Esophagus muscularis mucosa (tissue), 4 donors: ENCODE measurements around the gene BRSK2.

Experiments
- EP300 ChIP-seq: sonication (generic); formaldehyde crosslinking; IDR thresholded peaks from one replicate; pipeline ENCODE4 v1.6.1; 2017; ENCODE audit warnings: antibody characterized with exemption
- POLR2A ChIP-seq: fragments of 450-650 bp; IDR thresholded peaks from one replicate; pipeline ENCODE4 v1.6.1; 2017; ENCODE audit warnings: antibody characterized with exemption, moderate library complexity, mild to moderate bottlenecking, low read depth
- POLR2AphosphoS5 ChIP-seq, 2 donors: sonication (generic); formaldehyde crosslinking; IDR thresholded peaks; one replicate each; pipeline ENCODE4 v1.6.1; 2017; ENCODE audit warnings: antibody characterized with exemption in 2 of 2
- TF ChIP-seq, protein P1 (sequence below), 3 experiments: fragments of 200-600 bp in 2 of 3; fragments of 450-650 bp in 1 of 3; sonication (generic) in 2 of 3; IDR thresholded peaks; one replicate each; pipeline ENCODE4 v1.5.1; 2017 to 2019; ENCODE audit warnings: antibody characterized with exemption in 3 of 3, mild to moderate bottlenecking in 2 of 3, moderate library complexity in 1 of 3

DNA sequence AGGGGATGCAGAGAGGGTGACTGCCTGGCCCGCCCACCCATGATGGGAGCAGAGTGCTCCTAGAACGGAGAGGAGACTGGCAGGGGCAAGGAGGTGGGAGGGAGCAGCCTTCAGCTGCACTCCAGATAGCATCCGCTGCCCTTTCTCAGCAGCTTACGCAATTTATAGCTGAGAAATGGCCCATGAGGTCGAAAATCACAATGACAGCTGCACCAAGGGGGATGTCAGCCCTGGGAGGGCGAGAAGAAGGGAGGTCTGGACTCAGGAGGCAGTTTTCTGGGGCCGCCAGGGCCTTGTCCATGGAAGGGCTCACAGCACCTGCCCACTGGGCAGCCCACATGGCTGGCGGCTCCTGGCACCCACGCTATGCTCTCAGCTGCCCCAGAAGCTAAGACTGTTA, 114.4 kb downstream of the BRSK2 start:
- no peak for TF ChIP-seq POLR2AphosphoS5 (IDR thresholded peaks at IDR 0.05)
- TF ChIP-seq, protein P1, sequence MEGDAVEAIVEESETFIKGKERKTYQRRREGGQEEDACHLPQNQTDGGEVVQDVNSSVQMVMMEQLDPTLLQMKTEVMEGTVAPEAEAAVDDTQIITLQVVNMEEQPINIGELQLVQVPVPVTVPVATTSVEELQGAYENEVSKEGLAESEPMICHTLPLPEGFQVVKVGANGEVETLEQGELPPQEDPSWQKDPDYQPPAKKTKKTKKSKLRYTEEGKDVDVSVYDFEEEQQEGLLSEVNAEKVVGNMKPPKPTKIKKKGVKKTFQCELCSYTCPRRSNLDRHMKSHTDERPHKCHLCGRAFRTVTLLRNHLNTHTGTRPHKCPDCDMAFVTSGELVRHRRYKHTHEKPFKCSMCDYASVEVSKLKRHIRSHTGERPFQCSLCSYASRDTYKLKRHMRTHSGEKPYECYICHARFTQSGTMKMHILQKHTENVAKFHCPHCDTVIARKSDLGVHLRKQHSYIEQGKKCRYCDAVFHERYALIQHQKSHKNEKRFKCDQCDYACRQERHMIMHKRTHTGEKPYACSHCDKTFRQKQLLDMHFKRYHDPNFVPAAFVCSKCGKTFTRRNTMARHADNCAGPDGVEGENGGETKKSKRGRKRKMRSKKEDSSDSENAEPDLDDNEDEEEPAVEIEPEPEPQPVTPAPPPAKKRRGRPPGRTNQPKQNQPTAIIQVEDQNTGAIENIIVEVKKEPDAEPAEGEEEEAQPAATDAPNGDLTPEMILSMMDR (IDR thresholded peaks at IDR 0.05) = no peak
- no peak for TF ChIP-seq EP300
- TF ChIP-seq POLR2A = no peak
